SU-DHL-6 (cell line): ENCODE results near the gene GRIA1.

Experiments
- H2AFZ ChIP-seq: fragments of 200-600 bp; sonication (generic); 2 replicates; pipeline ENCODE4 v1.6.1; 2014; ENCODE audit warnings: low read depth, mild to moderate bottlenecking, moderate library complexity, mixed read lengths, antibody characterized with exemption, low read length; ENCODE audit not compliant: severe bottlenecking
- H3F3A ChIP-seq: fragments of 200-600 bp; shearing (Covaris generic); 2 replicates; pipeline ENCODE4 v1.6.0; 2016; ENCODE audit warnings: antibody characterized with exemption, mild to moderate bottlenecking; ENCODE audit not compliant: insufficient read depth
- H3K27ac ChIP-seq: fragments of 200-600 bp; sonication (generic); 2 replicates; pipeline ENCODE4 v1.5.1; 2016; ENCODE audit warnings: low read depth, mild to moderate bottlenecking, low read length, moderate library complexity, mixed read lengths
- H3K27me3 ChIP-seq: fragments of 200-600 bp; sonication (generic), shearing (Covaris generic); 2 replicates; pipeline ENCODE4 v1.6.0; 2014; ENCODE audit warnings: mild to moderate bottlenecking, low read length
- H3K36me3 ChIP-seq: fragments of 200-600 bp; sonication (generic); 2 replicates; pipeline ENCODE4 v1.6.1; 2014; ENCODE audit warnings: mild to moderate bottlenecking, low read length, mixed read lengths
- H3K4me2 ChIP-seq: fragments of 300-600, 200-600 bp; shearing (Covaris generic), sonication (generic); 2 replicates; pipeline ENCODE4 v1.6.0; 2014; ENCODE audit warnings: low read length, low read depth, mild to moderate bottlenecking; ENCODE audit not compliant: poor library complexity, severe bottlenecking
- H3K4me3 ChIP-seq: fragments of 200-600 bp; sonication (generic); 2 replicates; pipeline ENCODE4 v1.5.1; 2014; ENCODE audit warnings: antibody characterized with exemption, low read length, mild to moderate bottlenecking, mixed read lengths; ENCODE audit not compliant: insufficient read depth, poor library complexity, severe bottlenecking
- H3K79me2 ChIP-seq: fragments of 200-600 bp; sonication (generic); 2 replicates; pipeline ENCODE4 v1.6.1; 2014; ENCODE audit warnings: mild to moderate bottlenecking, low read length, moderate library complexity; ENCODE audit not compliant: insufficient read depth
- H3K9ac ChIP-seq: fragments of 200-600 bp; sonication (generic); 2 replicates; pipeline ENCODE4 v1.7.0; 2014; ENCODE audit warnings: mild to moderate bottlenecking, low read length
- H3K9me2 ChIP-seq: fragments of 200-600 bp; sonication (generic); replicated peaks from 2 replicates; pipeline ENCODE4 v1.6.1; 2014; ENCODE audit warnings: low read length; ENCODE audit not compliant: insufficient read depth
- H3K9me3 ChIP-seq: fragments of 200-600 bp; sonication (generic); 2 replicates; pipeline ENCODE4 v1.6.1; 2014; ENCODE audit warnings: low read length, mixed read lengths; ENCODE audit not compliant: insufficient read depth
- H4K20me1 ChIP-seq: fragments of 200-600 bp; sonication (generic); 2 replicates; pipeline ENCODE4 v1.6.1; 2014; ENCODE audit warnings: low read depth, mild to moderate bottlenecking, antibody characterized with exemption, low read length, moderate library complexity, mixed read lengths
- EZH2phosphoT487 ChIP-seq: fragments of 200-600 bp; sonication (generic), shearing (Covaris generic); conservative IDR thresholded peaks from 2 replicates; pipeline ENCODE4 v1.6.1; 2018; ENCODE audit warnings: mild to moderate bottlenecking, antibody characterized with exemption, low read length, moderate library complexity, mixed read lengths
- TF ChIP-seq, protein P1 (sequence below): fragments of 200-600 bp; sonication (generic); IDR thresholded peaks from one replicate; pipeline ENCODE4 v1.5.1; 2017; ENCODE audit warnings: antibody characterized with exemption, mild to moderate bottlenecking, low read length, moderate library complexity; ENCODE audit not compliant: insufficient read depth, poor library complexity, severe bottlenecking

GRIA1 gene

DNA sequence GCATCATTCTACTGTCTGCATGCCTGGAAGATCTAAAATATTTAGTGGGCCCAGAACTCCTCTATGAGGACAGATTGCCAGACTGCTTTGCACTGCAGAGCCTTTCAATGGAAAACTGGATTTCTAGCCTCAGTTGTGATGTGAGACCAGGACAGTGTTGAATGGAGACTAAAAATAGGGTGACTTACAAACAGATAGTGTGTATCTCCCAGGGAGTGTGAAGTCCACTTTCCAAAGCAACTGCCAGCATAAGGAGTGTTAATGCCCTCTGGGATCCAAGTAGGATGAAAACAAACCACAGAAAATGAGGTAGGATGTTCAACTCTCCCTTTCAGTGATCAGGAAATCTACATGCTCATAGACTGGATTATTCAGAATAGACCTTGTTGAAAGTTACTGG is 119.5 kb downstream of the GRIA1 start:
- H3K9me3 ChIP-seq = no peaks in the 10 kb centered on the region
- no peak overlapping the region for H3K4me2 ChIP-seq
- no peaks in the 10 kb centered on the region for H3K36me3 ChIP-seq
- H3K79me2 ChIP-seq = no peaks in the 10 kb centered on the region
- no peak overlapping the region for H3K4me3 ChIP-seq
- no peaks in the 10 kb centered on the region for H3F3A ChIP-seq
- H3K27ac ChIP-seq = no peak overlapping the region
- no peak overlapping the region for H2AFZ ChIP-seq
- H3K9me2 ChIP-seq = no peaks in the 10 kb centered on the region
- H3K27me3 ChIP-seq = no peaks in the 10 kb centered on the region
- no peaks in the 10 kb centered on the region for H4K20me1 ChIP-seq
- H3K9ac ChIP-seq = no peak overlapping the region
- no peak for TF ChIP-seq EZH2phosphoT487
- TF ChIP-seq, protein P1, sequence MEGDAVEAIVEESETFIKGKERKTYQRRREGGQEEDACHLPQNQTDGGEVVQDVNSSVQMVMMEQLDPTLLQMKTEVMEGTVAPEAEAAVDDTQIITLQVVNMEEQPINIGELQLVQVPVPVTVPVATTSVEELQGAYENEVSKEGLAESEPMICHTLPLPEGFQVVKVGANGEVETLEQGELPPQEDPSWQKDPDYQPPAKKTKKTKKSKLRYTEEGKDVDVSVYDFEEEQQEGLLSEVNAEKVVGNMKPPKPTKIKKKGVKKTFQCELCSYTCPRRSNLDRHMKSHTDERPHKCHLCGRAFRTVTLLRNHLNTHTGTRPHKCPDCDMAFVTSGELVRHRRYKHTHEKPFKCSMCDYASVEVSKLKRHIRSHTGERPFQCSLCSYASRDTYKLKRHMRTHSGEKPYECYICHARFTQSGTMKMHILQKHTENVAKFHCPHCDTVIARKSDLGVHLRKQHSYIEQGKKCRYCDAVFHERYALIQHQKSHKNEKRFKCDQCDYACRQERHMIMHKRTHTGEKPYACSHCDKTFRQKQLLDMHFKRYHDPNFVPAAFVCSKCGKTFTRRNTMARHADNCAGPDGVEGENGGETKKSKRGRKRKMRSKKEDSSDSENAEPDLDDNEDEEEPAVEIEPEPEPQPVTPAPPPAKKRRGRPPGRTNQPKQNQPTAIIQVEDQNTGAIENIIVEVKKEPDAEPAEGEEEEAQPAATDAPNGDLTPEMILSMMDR = no peak

GRCh38 chr5:153610811-153611210 is 120.3 kb downstream of the GRIA1 start:
- H3F3A ChIP-seq = no peaks in the 10 kb centered on the region
- no peak overlapping the region for H3K4me3 ChIP-seq
- H4K20me1 ChIP-seq = no peaks in the 10 kb centered on the region
- no peak overlapping the region for H2AFZ ChIP-seq
- no peaks in the 10 kb centered on the region for H3K79me2 ChIP-seq
- no peak overlapping the region for H3K27ac ChIP-seq
- TF ChIP-seq EZH2phosphoT487 = no peak
- TF ChIP-seq, protein P1 = no peak
- H3K9me2 ChIP-seq = no peaks in the 10 kb centered on the region
- no peaks in the 10 kb centered on the region for H3K27me3 ChIP-seq
- no peaks in the 10 kb centered on the region for H3K9me3 ChIP-seq
- H3K4me2 ChIP-seq = no peak overlapping the region
- H3K9ac ChIP-seq = no peak overlapping the region
- no peaks in the 10 kb centered on the region for H3K36me3 ChIP-seq

DNA sequence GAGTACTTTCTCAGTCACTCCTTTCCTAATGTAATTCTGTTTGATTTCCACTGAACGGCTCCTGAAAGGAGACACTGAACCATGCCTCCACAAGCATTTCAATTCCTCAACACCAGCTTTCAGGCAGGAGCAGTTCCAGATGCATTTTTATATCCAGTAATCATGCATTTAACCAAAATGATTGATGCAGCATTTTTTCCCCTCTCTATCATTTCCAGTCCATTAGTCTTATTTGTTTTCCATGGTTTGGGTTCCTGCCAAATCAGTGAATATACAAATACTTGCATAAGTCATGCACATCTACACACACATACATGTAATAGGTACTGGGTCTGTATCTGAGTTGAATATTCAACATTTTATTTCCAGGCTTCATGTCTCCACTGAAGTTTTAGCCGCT is 122.7 kb downstream of the GRIA1 start:
- TF ChIP-seq, protein P1 = no peak
- TF ChIP-seq EZH2phosphoT487 = no peak
- no peak overlapping the region for H3K4me3 ChIP-seq
- H3K4me2 ChIP-seq = no peak overlapping the region

DNA sequence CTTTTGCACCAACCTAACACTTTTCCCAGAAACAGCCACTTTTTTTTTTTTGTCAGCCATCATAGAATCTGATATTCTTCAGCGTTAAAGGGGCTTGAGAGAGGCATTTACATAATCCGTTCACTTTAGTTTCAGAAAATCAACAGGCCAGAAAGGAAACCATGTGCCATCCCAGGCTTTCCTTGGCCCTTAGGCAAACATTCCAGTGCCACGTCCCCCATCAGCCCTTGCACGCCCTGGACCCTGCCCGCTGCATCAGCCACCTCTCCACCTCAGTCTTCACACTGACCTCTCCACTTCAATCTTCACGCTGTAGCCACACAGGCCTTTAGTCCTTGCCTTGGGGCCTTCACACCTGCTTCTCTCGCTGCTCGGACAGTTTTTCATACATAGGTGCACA is 123.2 kb downstream of the GRIA1 start:
- Histone ChIP-seq H3K79me2 (no peaks in the 10 kb centered on the region), H3K27me3 (no peaks in the 10 kb centered on the region), H4K20me1 (no peaks in the 10 kb centered on the region), H3K9ac (no peak overlapping the region), H3K4me2 (no peak overlapping the region), H3F3A (no peaks in the 10 kb centered on the region), H3K27ac (no peak overlapping the region), H3K9me2 (no peaks in the 10 kb centered on the region), H3K36me3 (no peaks in the 10 kb centered on the region), H2AFZ (no peak overlapping the region), H3K9me3 (no peaks in the 10 kb centered on the region), H3K4me3 (no peak overlapping the region)
- TF ChIP-seq, protein P1 = no peak
- no peak for TF ChIP-seq EZH2phosphoT487

More for the DNA sequence above, 122.7 kb downstream of the GRIA1 start:
- Histone ChIP-seq H4K20me1 (no peaks in the 10 kb centered on the region), H2AFZ (no peak overlapping the region), H3K9me2 (no peaks in the 10 kb centered on the region), H3K79me2 (no peaks in the 10 kb centered on the region), H3K9me3 (no peaks in the 10 kb centered on the region), H3K27ac (no peak overlapping the region), H3K27me3 (no peaks in the 10 kb centered on the region), H3F3A (no peaks in the 10 kb centered on the region), H3K36me3 (no peaks in the 10 kb centered on the region), H3K9ac (no peak overlapping the region)
